GM18951 (cell line): ENCODE results near the gene CARS1.
"Not testable (repeated sequence)": the region's sequence is repeated elsewhere in the genome, so short reads cannot be mapped to it uniquely, and the experiment has no call there.

ENCODE experiments used
- POLR2A ChIP-seq: IDR thresholded peaks from 4 replicates; pipeline ENCODE4 v1.6.1; 2011; ENCODE audit warnings: mild to moderate bottlenecking; ENCODE audit not compliant: insufficient read length, insufficient read depth; ENCODE audit errors: extremely low read depth
- in situ Hi-C: fragments of 300-500 bp; cut with MboI; formaldehyde crosslinking; loops from one replicate; pipeline ENCODE4 v1.12.0; 2022; ENCODE audit warnings: low sequenced_read_pairs, mixed read lengths, inconsistent platforms; ENCODE audit not compliant: unreplicated experiment

CARS1 gene

GRCh38 chr11:3086114-3086513, 28.9 kb upstream of the CARS1 start:
- TF ChIP-seq POLR2A, result no peak
- in situ Hi-C loops, result no loop called here

GRCh38 chr11:3085052-3085451, 27.8 kb upstream of the CARS1 start:
- TF ChIP-seq POLR2A, result no peak
- in situ Hi-C loops, result no loop called here

DNA sequence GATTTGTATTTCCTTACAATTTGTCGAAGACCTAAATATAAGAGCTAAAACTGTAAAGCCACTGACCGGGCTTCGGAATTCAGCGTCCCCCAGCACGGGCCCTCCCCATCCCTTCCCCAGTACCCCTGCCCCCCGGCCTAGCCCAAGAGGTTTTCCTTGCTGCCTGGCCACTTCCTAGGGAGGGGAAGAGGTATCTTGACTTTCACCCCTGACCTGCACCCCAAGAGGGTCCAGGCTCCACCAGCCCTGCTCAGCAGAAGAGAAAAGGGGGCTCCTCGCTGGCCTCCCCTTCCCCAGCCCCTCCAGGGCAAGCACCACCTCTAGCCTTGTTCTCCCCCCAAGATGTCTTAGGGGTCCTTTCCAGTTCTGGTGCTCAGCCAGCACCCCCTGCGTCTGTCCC, 26.1 kb upstream of the CARS1 start:
- no peak for TF ChIP-seq POLR2A
- in situ Hi-C loops, result no loop called here

DNA sequence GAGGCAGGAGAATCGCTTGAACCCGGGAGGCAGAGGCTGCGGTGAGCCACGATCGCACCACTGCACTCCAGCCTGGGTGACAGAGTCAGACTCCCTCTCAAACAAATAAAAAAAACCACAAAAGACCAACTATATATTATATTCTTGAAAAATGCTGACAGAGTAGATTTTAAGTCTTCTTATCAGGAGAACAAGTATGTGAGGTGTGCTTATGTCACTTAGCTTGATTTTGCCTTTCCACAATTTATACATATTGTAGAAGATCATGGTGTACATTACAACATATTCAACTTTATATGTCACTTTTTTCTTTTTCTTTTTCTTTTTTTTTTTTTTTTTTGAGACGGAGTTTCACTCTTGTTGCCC, 24.1 kb upstream of the CARS1 start:
- in situ Hi-C loops, result no loop called here
- no peak for TF ChIP-seq POLR2A

DNA sequence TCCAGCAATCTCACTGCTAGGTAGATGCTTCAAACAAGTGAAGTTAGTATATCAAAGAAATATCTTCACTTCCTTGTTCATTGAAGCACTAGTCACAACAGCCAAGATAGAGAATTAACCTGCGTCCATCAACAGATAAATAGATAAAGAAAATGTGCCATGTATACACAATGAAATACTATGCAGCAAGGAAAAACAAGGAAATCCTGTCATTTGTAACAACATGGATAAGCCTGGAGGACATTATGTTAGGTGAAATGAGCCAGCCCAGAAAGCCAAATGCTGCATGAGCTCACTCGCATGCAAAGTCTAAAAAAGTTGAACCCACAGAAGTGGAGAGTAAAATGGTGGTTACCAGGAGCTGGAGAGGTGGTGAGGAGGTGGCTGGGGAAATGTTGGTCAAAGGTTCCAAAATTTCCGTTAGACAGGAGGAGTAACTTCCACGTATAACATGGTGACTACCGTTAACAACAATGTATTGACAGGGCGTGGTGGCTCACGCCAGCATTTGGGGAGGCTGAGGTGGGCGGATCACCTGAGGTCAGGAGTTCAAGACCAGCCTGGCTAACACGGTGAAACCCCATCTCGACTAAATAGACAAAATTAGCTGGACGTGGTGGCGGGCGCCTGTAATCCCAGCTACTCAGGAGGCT, 23.6 kb upstream of the CARS1 start:
- no peak for TF ChIP-seq POLR2A
- in situ Hi-C loops, result no loop called here

GRCh38 chr11:3080104-3080503, 22.9 kb upstream of the CARS1 start:
- in situ Hi-C loops, result no loop called here
- no peak for TF ChIP-seq POLR2A

DNA sequence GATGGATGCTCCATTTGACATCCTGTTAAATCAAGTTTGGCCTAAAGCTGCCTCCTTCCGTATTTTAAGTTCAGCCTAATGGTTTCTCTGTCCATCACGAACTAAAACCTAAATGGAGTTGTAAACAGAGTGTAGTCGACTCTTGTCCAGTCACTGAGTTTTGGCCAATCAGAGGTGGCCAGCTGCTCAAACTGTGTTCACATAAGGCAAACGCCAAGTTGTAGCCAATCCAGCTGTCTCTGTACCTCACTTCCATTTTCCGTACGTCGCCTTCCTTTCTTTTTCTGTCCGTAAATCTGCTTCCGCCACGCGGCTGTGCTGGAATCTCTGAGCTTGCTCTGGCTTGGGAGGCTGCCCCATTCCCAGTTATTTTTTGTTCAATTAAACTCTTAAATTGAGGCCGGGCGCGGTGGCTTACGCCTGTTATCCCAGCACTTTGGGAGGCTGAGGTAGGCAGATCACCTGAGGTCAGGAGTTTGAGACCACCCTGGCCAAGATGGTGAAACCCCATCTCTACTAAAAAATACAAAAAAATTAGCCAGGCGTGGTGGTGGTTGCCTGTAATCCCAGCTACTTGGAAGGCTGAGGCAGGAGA, 20.7 kb upstream of the CARS1 start:
- in situ Hi-C loops, result no loop called here
- TF ChIP-seq POLR2A, result no peak

DNA sequence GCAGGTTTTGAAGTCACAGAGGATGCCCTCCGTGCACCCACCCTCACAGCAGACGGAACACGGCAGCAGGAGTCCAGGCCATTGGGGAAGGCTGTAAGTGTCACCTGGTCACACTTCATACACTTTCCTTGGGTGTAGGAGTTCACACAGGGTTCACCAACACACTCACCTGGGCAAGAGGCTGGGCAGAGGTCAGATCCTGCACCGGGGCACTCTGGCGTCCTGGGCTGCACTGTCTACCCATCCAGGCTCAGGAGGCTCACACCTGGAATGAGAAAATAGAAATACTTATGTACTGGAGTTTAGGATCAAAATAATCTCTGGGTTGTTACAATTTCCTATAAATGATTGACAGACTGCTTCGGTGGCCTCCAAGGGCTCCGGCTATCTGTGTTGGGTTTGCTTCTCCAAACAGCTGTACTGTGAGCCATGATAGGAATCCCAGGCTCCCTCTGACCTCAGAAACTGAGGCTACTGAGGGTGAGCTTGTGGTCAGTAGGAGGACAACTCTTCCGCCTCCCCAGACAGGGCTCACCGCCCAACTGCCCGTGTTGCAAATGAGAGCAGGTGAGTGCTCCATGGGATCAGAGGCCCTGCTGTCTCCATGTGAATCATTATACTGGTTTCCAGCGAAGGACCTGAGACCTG, 20.1 kb upstream of the CARS1 start:
- no peak for TF ChIP-seq POLR2A
- in situ Hi-C loops, result no loop called here

DNA sequence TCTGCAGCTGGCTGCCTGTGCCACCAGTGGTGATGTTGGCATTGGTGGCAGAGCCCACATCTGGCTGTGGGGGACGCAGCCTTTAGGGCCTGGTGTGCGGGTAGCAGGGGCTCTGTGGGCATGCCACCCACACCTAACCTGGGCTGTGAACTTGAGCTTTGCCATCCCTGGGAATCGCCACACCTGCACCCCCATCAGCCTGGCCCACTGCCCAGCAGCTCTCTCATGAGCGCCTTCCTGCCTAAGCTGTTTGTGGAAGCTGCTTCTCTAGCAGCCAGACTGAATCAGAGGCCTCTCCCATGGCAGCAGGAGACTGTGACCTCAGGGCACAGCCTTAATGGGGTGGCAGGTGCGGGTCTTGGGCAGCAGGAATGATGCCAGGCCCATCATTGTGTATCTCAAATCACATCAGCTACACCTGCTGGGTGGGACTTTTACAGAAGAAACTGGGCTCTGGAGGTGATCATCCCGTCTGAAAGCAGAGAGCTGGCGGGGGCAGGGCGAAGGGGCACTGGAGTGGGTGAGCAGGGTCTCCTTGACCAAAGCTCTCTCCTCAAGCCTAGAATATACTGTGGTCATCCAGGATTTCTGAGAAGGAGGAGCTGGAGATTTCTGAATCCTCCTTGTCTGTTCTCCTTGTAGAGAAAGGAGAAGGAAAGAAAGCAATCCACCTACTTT, 17.8 kb upstream of the CARS1 start:
- in situ Hi-C loops, result no loop called here
- TF ChIP-seq POLR2A, result no peak

DNA sequence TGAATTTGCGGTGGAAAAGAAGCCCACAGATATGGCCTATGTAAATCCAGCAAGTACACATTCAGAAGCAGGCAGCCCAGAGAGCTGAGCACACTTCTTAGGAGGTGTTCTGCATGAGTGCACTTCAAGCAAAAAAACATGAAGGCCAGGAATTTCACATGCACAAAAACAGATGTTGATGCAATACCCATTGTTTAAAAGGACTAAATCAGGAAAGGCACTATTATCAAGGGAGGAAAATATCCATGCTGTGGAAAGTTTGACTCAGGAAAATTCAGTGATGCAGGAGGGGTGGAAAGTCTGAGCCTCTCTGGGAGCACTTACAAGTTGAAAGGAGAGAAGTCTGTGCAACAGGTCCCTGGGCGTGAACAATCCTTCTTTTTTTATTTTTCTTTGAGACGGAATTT, 15.8 kb upstream of the CARS1 start:
- TF ChIP-seq POLR2A, result no peak
- in situ Hi-C loops, result no loop called here

DNA sequence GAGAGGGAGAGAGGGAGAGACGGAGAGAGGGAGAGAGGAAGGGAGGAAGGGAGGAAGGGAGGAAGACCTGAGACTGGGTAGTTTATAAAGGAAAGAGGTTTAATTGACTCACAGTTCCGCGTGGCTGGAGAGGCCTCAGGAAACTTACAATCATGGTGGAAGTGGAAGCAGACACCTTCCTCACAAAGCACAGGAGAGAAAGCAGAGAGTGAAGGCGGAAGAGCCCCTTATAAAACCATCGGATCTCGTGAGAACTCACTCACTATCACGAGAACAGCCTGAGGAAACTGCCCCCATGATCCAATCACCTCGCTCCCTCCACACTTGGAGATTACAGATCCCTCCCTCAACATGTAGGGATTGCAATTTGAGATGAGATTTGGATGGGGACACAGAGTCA, 12.2 kb upstream of the CARS1 start:
- TF ChIP-seq POLR2A, result no peak
- in situ Hi-C loops, result no loop called here

DNA sequence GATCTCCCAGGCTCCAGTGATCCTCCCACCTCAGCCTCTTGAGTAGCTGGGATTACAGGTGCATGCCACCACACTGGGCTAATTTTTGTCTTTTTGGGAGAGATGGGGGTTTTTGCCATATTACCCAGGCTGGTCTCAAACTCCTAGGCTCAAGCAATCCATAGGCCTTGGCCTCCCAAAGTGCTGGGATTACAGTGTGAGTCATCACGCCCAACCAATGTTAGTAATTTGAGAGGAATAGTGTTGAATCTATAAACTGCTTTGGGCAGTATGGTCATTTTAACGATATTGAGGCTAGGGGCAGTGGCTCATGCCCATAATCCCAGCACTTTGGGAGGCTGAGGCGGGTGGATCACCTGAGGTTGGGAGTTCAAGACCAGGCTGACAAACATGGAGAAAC, 9.1 kb upstream of the CARS1 start:
- in situ Hi-C loops, result not testable (repeated sequence)

- in situ Hi-C loops, result not testable (repeated sequence)
Measured at GRCh38 chr11:3064709-3065108, 7.5 kb upstream of the CARS1 start.

GRCh38 chr11:3063876-3064275, 6.7 kb upstream of the CARS1 start:
- in situ Hi-C loops, result not testable (repeated sequence)

DNA sequence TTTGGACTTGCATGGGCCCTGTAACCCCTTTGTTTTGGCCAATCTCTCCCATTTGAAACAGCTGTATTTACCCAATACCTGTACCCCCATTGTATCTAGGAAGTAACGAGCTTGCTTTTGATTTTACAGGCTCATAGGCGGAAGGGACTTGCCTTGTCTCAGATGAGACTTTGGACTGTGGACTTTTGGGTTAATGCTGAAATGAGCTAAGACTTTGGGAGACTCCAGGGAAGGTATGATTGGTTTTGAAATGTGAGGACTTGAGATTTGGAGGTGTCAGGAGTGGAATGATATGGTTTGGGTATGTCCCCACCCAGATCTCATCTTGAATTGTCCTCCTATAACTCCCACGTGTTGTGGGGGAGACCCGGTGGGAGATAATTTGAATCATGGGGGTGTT, 6.2 kb upstream of the CARS1 start:
- in situ Hi-C loops, result not testable (repeated sequence)
